Measurements from ENCODE around the gene POLN. TPM values are rescaled to one million over a fixed set of nuclear protein-coding genes. Genes with fewer than 3 reads are reported as not detected.

The POLN gene
- total RNA-seq, 4 donors from 2014 or later: 2.6 to 10.6 (median 6.8) TPM

DNA sequence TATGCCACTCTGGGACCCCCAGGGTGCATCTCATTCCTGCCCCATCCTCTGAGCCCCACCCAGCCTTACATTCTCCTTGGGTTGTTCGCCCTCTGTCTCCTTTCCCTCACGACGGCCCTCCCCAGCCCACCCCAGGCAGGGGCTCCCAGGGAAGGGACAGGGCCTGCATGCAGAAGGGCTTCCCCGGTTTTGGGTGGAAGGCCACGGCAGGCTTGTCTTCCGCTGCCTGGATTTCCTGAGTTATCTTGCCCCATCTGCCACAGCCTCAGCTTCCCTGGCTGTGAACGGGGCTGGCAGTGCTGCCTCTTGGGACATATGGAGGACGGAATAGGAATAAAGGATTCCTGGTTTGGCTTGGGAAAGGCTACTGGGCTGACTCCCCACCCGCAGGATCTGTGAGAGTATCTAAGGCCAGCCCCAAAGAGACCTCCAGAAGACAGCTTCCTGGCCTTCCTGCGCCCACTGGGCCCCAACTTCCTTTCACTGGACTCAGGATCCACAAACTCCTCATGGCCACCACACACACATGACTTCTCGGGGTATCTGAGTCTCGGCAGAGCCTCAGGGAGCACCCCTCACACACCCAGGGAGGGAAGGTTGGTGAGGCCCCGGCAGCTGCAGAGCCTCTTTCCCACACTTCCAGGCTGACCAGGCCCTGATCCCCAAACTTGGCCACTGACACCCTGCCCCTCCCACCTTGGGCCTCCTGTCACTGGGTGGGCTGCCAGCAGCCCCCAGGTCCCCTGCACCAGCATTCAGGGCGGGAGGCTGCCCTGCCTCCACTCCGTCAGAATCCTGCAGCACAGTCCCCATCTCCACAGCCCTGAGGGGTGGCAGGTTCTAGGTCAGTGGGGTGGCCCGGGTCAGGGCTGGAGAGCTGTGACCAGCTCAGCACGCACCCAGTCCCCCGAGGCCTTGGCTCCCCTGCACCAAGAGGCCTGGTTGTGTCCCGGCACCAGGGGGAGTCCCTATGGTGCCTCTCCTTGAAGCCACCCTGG, 23.5 kb upstream of the POLN start:
- TF ChIP-seq, protein P1, sequence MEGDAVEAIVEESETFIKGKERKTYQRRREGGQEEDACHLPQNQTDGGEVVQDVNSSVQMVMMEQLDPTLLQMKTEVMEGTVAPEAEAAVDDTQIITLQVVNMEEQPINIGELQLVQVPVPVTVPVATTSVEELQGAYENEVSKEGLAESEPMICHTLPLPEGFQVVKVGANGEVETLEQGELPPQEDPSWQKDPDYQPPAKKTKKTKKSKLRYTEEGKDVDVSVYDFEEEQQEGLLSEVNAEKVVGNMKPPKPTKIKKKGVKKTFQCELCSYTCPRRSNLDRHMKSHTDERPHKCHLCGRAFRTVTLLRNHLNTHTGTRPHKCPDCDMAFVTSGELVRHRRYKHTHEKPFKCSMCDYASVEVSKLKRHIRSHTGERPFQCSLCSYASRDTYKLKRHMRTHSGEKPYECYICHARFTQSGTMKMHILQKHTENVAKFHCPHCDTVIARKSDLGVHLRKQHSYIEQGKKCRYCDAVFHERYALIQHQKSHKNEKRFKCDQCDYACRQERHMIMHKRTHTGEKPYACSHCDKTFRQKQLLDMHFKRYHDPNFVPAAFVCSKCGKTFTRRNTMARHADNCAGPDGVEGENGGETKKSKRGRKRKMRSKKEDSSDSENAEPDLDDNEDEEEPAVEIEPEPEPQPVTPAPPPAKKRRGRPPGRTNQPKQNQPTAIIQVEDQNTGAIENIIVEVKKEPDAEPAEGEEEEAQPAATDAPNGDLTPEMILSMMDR (IDR thresholded peaks at IDR 0.05; ENCODE audit: low read depth): no peak

DNA sequence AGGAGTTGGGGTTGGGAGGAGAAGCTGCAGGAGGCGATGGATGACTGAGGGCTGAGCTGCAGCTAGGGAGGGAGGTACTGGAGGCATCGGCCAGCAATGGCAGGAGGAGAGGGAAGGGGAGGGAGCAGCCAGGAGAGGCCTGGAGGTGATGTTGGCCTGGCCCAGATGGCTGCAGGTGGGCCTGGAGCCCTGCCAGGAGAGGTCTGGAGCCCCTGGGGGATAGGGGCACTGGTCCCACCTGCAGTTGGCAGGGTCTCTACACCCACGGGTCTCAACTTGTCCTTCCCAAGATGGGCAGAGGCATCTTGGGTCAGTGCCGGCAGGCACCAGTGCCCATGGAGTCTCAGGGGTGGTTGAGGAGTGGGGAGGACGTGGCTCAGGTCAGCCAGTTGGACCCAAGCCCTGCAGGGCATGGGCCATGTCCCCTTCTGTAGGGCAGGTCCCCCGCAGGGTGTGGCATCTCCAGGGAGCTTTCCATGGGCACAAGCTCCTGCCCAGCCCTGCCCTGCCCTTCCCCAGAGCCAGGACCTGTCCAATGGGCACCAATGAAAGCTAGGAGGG, 22.6 kb upstream of the POLN start:
- TF ChIP-seq, protein P1 (IDR thresholded peaks at IDR 0.05; ENCODE audit: low read depth): no peak

DNA sequence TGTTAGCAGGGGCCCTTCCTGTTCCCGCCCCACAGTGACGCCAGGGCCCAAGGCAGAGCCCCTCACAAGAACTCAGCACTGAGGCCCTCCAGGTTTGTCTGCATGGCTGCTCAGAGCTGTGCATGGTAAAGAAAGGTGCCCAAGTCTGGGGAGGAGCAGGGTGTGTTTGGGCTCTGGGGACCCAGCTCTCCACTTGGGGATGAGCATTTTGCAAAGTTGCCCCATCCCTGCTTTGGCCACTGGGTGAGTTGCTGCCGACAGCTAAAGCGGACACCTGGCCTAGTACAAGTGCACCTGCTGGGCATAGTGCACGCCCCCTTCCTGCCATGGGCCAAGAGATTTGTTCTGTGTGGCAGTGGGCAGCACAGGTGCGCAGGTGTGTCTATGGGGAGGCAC, 22.0 kb upstream of the POLN start:
- TF ChIP-seq, protein P1 (IDR thresholded peaks at IDR 0.05; ENCODE audit: low read depth): no peak

DNA sequence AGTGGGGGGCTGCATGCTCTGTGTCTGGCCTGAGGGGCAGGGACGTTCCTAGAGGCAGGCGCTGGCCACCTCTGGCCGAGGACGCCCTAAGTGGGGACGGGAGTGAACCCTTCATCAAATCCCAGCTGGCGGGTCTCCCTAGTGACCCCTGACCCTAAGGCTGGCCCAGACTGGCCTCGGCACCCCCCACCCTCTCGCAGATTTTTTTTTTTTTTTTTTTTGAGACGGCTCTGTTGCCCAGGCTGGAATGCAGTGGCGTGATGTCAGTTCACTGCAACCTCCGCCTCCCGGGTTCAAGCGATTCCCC, 21.0 kb upstream of the POLN start:
- TF ChIP-seq, protein P1 (IDR thresholded peaks at IDR 0.05; ENCODE audit: low read depth): no peak

DNA sequence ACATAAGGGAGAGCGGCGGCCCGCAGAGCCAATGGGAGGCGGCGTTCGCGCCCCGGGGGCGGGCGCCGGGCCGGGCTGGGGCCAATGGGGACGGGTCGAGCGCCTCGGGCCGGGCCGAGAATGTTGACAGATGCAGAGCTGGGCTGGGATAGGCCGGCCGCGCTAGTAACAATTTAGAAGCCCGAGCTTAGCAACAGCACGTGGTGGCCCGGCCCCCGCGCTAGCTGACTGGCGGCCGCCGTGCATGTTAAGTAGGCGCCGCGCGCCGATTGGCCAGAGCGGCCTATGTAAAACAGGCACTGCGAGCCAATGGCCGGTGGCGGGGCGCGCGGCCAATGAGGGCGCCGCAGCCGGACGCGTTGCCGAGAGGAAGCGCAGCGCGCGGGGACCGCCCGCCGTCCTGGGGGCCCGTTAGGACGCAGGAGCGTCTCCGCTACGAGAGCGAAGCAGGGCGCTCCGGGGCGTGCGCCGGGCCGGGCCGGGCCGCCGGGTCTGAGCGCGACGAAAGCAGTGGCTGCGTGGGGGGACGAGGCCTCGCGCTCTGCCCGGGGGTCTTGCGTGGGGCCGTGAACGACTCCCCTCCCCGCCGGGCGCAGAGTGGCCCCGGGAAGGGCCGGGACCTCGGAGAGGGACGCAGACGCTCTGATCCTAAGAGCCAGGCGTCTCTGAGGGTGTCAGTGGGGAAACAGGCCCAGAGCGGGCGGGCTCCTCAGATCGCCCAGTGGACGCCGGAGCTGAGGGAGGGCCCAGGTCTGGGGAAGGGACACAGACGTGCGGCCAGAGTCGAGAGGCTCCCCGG, 20.4 kb upstream of the POLN start:
- TF ChIP-seq, protein P1 (IDR thresholded peaks at IDR 0.05; ENCODE audit: low read depth): no peak

DNA sequence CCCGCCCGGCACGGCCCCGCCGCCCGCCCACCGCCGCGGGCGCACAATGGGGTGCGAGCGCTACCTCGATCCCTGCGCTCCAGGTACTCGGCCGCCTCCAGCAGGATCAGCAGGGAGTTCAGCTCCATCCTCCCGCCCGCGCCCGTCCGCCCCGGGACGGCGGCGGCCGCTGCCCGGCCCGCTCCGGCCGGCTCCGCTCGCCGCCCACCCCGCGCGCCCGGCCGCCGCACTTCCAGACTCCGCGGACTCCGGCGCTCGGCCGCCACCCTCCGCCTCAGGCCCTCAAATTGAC, 19.9 kb upstream of the POLN start, which contains the start of gene MXD4:
TSS of gene MXD4 (minus strand) at position 257 of the 292 bp plus-strand sequence. CDS start at position 128, 129 bp downstream.
- TF ChIP-seq, protein P1 (IDR thresholded peaks at IDR 0.05; ENCODE audit: low read depth): no peak
